GM18511 (cell line): Measurements from ENCODE around the gene PYROXD2.
"Not testable (repeated sequence)": the region's sequence is repeated elsewhere in the genome, so short reads cannot be mapped to it uniquely, and the experiment has no call there.

Experiments
- ATAC-seq: cut with Tn5 transposase; IDR thresholded peaks from one replicate; pipeline ENCODE4 v1.9.1; 2021; ENCODE audit warnings: mild to moderate bottlenecking, moderate library complexity; ENCODE audit not compliant: unreplicated experiment

The PYROXD2 gene

GRCh38 chr10:98396096-98397063, 18.6 kb downstream of the PYROXD2 start:
- no peak for ATAC-seq

DNA sequence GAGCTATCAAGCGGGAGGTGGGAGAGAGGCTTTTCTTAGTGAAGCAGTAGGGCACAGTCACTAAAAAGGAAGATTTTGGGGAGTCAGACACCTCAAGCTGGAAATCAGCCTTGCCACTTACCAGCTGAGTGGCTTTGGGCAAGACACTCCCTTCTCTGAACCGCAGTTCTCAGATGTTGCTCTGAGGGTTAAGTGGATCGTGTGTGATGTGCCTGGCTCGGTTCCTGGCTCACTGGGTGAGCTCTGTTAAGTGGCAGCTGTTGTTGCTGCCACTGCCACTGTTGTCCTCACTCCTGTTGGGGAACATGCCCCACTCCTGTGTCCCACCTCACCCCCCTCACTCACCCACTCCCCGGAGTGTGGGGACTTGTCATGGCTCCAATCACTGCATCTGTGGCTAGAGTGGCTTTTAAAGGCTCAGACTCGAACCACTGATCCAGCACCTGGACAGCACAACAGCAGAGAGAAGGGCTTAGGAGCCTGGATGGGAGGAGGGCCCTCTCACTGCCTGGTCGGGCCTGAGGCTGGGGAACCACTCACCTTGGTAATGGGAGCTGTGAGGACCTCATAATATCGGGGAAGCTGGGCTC, 20.0 kb downstream of the PYROXD2 start:
- ATAC-seq: no peak

DNA sequence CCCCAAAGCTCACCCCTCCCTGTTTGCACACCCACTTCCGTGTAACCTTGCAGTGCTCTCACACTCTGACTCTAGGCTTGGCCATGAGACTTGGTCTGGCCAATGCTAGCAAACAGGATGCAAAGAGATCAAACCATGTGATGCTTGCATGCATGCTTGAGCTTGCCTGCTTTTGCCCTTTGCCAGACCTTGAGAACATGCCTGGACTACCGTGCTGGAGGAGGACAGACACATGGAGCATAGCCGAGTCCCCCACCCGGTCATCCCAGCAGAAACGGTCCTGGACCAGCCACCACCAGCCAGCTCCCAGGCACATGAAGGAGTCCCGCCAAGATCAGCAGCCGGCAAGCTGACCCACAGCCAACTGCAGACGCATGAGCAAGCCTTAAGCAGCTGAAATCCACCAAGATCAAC, 23.4 kb downstream of the PYROXD2 start:
- ATAC-seq: peak; percentile 82

DNA sequence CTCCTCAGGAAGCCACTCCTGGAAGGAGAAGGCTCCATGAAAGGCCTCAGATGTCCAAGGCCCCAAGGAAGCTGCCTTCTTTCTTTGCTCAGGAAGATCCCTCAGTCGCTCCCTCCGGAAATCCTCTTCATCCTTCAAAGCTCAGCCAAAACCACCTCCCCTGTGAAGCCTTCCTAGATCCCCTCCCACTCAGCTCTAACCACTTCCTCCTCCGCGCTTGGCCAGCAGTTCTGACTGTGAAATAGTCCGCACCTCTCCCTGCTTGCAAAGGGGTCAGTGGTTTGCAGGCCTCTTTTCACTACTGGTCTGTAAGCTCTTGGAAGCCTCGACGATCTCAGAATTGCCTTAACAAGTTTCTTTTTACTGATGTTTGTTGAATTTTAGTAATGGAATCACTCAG, 23.9 kb downstream of the PYROXD2 start:
- ATAC-seq: peak; percentile 62

DNA sequence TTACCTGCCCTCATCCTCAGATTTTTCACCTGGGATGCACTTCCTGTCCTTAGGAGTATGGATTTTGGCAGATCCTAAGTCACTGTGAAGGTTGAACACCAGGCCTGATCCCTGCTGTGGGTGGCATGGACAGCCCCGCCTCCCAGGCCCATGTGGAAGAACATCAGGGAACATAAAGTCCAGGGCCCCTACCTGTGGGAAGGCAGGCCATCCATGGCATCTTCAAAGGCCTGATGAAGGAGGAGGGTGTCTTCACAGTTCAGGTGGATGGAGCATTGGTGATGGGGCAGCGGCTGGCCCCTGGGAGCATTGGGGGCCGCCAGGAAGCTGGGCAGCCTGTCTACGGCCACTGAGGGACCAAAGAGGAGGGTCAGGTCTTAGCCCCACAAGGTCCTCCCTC, 24.6 kb downstream of the PYROXD2 start:
- ATAC-seq: no peak

DNA sequence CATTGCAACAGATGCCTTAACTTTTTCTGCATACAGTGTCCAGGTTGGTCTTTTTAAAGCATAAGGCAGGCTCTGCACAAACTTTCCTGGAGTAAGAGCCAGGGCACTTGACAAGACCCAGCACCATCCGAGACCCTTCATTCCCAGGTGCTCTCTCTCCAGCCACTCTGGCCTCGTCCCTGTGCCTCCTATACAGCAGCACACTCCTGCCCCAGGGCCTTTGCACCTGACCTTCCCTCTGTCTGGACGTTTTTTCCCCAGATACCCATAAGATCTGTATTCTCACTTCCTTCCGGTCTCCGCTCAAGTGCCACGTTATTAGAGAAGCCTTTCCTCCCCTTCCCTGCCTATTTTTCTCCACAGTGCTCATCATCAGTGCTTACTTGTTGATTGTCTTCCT, 25.6 kb downstream of the PYROXD2 start:
- no peak for ATAC-seq

- no peak for ATAC-seq
Observed at GRCh38 chr10:98388101-98388655, 26.8 kb downstream of the PYROXD2 start.

GRCh38 chr10:98384531-98385133, 30.4 kb downstream of the PYROXD2 start:
- ATAC-seq: no peak

- ATAC-seq: no peak
Observed at GRCh38 chr10:98383869-98384268, 31.1 kb downstream of the PYROXD2 start.

DNA sequence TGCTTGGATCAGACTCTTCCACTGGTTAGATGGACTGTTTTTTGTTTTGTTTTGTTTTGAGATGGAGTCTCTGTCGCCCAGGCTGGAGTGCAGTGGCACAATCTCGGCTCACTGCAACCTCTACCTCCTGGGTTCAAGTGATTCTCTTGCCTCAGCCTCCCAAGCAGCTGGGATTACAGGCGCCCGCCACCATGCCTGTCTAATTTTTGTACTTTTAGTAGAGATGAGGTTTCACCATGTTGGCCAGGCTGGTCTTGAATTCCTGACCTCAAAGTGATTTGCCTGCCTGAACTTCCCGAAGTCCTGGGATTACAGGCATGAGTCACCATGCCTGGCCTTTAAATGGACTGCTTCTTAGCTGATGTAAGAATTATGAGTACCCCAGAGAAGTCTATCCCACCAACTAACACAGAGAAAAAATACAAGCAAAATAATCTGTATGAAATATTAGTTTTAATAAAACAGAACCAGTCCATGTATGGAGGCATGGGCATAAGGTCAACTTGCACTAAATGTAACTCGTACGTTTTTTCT, 31.8 kb downstream of the PYROXD2 start:
- not testable (repeated sequence) for ATAC-seq

DNA sequence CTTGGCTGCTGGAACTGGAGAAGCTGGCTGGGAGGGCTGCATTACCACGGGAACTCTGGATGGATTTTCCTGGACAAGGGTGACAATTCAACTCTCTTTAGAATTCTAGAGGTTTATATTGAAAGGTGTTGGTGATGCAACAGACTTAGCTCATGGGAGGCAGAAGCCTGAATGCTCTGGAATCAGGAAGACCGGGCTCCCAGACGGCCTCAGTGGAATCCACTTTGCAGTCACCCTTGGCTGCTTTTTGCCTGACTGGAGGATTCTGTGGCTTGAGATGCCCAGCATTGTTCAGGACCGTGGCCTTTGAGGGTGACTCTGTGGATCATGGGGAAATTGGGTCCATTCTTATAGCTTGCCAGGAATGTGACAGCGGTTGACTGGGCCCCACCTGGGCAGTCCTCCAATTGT, 32.3 kb downstream of the PYROXD2 start:
- ATAC-seq: no peak

GRCh38 chr10:98380493-98381339, 34.3 kb downstream of the PYROXD2 start:
- no peak for ATAC-seq

DNA sequence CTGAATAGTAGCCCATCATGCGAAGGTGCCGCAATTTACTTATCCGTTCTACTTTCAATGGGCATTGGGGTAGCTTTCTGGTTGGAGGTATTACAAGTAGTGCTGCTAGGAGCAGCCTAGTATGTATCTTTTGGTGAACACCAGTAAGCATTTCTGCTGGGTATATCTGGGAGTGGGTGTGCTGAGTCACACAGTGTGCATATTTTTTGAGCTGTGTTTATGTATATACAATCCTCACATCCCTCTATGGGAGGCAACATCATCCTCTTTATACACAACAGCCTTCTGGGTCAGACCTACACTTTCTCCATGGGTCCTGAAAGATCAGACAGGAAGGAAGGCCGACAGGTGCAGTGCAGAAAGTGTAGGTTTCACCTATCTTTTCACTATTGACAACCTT, 36.3 kb downstream of the PYROXD2 start:
- no peak for ATAC-seq

GRCh38 chr10:98377536-98377935, 37.4 kb downstream of the PYROXD2 start:
- ATAC-seq: no peak

- no peak for ATAC-seq
Observed at GRCh38 chr10:98377001-98377400, 38.0 kb downstream of the PYROXD2 start.

GRCh38 chr10:98376485-98376884, 38.5 kb downstream of the PYROXD2 start:
- ATAC-seq: no peak

GRCh38 chr10:98374217-98374985, 40.6 kb downstream of the PYROXD2 start:
- ATAC-seq: no peak

- ATAC-seq: no peak
Observed at GRCh38 chr10:98373260-98374040, 41.5 kb downstream of the PYROXD2 start.
